Measurements from ENCODE around the gene RIPK4. TPM values are rescaled to one million over a fixed set of nuclear protein-coding genes. Genes with fewer than 3 reads are reported as not detected.

The RIPK4 gene
- total RNA-seq, 1 experiment from 2014 or later, result 16.0 TPM

DNA sequence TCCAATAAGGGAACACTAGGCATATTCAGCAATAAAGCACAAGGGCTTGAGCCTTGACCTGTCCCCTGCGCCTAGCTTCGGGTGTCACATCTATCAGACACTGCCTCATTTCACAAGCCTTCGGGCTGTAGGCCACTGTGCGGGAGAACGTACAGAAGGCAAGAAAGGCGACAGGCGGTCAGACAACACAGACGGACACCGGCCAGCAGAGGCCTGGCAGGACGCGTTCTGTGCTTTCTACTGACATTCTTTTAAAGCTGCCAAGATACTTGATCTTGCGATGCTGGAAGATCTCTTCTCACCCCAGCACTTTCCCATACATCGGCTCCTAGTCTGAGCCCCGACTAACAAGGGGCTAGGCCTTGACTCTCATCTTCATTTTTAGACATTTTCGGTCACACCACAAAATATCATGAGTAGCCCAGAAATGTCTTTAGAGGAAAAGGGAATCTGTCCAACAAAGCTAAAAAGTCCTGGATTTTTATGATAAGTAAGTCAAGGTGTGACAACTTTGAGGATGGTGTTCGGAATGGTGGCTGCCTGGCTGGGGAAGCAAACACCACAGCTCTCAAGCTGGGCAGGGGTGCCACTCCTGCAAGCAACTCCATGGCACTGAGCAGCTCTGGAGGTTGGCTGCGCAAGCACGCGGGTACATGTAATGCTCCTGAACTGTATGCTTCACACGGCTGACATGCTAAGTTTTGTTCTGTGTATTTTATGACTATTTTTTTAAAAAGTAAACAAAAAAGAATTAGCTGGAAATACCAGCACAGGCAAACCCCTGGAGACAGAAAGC is 18.7 kb downstream of the RIPK4 start:
- Histone ChIP-seq H3K27me3 (replicated peaks; ENCODE audit: insufficient read depth, low read depth, low read length, poor library complexity) (no peaks in the 10 kb centered on the region), H3K27ac (ENCODE audit: low read depth, low read length, poor library complexity, severe bottlenecking) (no peak overlapping the region), H3K9me3 (ENCODE audit: low read depth, low read length, poor library complexity, severe bottlenecking) (no peaks in the 10 kb centered on the region), H3K36me3 (ENCODE audit: insufficient read depth, low read length, poor library complexity, severe bottlenecking) (peaks cover 68% of the 10 kb centered on the region), H3K4me3 (ENCODE audit: low read depth, low read length, poor library complexity, severe bottlenecking) (no peak overlapping the region), H3K4me1 (ENCODE audit: insufficient read depth, low read length, poor library complexity, severe bottlenecking) (peaks cover 27% of the 10 kb centered on the region)
- CTCF ChIA-PET, result no interaction called here
- no peak for TF ChIP-seq EZH2 (IDR thresholded peaks at IDR 0.05; ENCODE audit: borderline replicate concordance, low read depth, low read length, poor library complexity, severe bottlenecking)
- TF ChIP-seq, protein P1, sequence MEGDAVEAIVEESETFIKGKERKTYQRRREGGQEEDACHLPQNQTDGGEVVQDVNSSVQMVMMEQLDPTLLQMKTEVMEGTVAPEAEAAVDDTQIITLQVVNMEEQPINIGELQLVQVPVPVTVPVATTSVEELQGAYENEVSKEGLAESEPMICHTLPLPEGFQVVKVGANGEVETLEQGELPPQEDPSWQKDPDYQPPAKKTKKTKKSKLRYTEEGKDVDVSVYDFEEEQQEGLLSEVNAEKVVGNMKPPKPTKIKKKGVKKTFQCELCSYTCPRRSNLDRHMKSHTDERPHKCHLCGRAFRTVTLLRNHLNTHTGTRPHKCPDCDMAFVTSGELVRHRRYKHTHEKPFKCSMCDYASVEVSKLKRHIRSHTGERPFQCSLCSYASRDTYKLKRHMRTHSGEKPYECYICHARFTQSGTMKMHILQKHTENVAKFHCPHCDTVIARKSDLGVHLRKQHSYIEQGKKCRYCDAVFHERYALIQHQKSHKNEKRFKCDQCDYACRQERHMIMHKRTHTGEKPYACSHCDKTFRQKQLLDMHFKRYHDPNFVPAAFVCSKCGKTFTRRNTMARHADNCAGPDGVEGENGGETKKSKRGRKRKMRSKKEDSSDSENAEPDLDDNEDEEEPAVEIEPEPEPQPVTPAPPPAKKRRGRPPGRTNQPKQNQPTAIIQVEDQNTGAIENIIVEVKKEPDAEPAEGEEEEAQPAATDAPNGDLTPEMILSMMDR (conservative IDR thresholded peaks at IDR 0.05; ENCODE audit: low read depth, low read length), result no peak
- BruUV-seq (replicated peaks), result no TSS peak
- POLR2A ChIA-PET (ENCODE audit: low non-redundant PET), result no interaction called here
- no peak for DNase-seq (ENCODE audit: low spot score)
- intact Hi-C loops (cut with micrococcal nuclease; ENCODE audit: unreplicated experiment), result no loop called here

DNA sequence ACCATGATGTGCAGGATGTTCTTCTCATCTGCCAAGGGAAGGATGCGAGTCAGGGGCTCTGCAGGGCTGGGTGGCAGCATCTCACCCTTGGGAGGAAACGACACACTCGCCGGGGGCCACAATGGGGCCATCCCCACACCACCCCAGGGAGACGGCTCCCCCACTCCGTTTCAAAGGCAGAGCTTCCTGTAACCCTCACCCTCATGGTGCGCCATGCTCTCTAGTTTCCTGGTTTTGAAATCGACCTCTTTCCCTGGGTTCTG is 20.2 kb downstream of the RIPK4 start:
- H3K27me3 ChIP-seq (replicated peaks; ENCODE audit: insufficient read depth, low read depth, low read length, poor library complexity), result no peaks in the 10 kb centered on the region
- TF ChIP-seq, protein P1 (conservative IDR thresholded peaks at IDR 0.05; ENCODE audit: low read depth, low read length), result no peak
- peaks cover 12% of the 10 kb centered on the region for H3K4me1 ChIP-seq (ENCODE audit: insufficient read depth, low read length, poor library complexity, severe bottlenecking)
- intact Hi-C loops (cut with micrococcal nuclease; ENCODE audit: unreplicated experiment), result no loop called here
- no peak overlapping the region for H3K4me3 ChIP-seq (ENCODE audit: low read depth, low read length, poor library complexity, severe bottlenecking)
- ChIA-PET CTCF (no interaction called here), POLR2A (ENCODE audit: low non-redundant PET) (no interaction called here)
- DNase-seq (ENCODE audit: low spot score), result no peak
- no peaks in the 10 kb centered on the region for H3K9me3 ChIP-seq (ENCODE audit: low read depth, low read length, poor library complexity, severe bottlenecking)
- peaks cover 83% of the 10 kb centered on the region for H3K36me3 ChIP-seq (ENCODE audit: insufficient read depth, low read length, poor library complexity, severe bottlenecking)
- BruUV-seq (replicated peaks), result no TSS peak
- no peak overlapping the region for H3K27ac ChIP-seq (ENCODE audit: low read depth, low read length, poor library complexity, severe bottlenecking)

DNA sequence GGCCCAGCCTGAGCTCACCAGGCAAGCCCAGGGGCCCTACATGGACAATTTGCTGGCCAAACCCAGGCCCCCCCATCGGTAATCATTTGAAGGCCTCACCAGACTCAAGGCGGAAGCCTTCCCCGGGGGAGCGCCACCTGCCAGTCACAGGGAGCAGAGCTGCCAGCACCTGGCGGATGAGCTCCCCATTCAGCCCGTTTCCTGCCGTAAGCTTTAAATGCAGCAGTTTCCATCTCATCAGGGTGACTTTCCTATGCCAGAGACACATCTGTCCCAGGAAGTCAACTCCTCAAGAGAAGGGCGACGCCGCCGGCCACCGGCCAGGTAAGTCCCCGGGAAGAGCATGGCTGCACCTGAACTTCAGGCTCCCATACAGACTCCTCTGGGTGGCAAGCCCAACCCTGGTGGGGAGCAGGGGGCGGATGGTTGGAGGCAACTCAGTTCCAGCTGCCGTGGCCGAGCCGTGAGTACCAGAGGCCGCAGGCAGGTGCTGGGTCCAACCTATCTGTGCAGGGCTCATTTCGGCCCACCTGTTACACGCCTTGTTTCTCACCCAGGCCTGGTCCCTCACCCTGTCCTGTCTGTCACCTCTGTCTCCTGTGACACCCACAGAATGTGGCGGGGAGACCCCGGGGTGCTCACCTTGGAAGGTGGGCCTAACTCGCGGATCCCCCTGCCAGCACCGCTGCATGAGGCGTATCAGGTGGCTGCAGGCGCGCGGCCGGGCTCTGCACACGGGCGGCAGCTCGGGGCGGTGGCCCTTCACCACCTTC is 20.7 kb downstream of the RIPK4 start:
- no peaks in the 10 kb centered on the region for H3K27me3 ChIP-seq (replicated peaks; ENCODE audit: insufficient read depth, low read depth, low read length, poor library complexity)
- BruUV-seq (replicated peaks), result no TSS peak
- DNase-seq (ENCODE audit: low spot score), result no peak
- H3K36me3 ChIP-seq (ENCODE audit: insufficient read depth, low read length, poor library complexity, severe bottlenecking), result peaks cover 88% of the 10 kb centered on the region
- intact Hi-C loops (cut with micrococcal nuclease; ENCODE audit: unreplicated experiment), result no loop called here
- H3K9me3 ChIP-seq (ENCODE audit: low read depth, low read length, poor library complexity, severe bottlenecking), result no peaks in the 10 kb centered on the region
- TF ChIP-seq EZH2 (IDR thresholded peaks at IDR 0.05; ENCODE audit: borderline replicate concordance, low read depth, low read length, poor library complexity, severe bottlenecking), result no peak
- TF ChIP-seq, protein P1 (conservative IDR thresholded peaks at IDR 0.05; ENCODE audit: low read depth, low read length), result no peak
- H3K27ac ChIP-seq (ENCODE audit: low read depth, low read length, poor library complexity, severe bottlenecking), result no peak overlapping the region
- no peak overlapping the region for H3K4me3 ChIP-seq (ENCODE audit: low read depth, low read length, poor library complexity, severe bottlenecking)
- POLR2A ChIA-PET (ENCODE audit: low non-redundant PET), result no interaction called here
- H3K4me1 ChIP-seq (ENCODE audit: insufficient read depth, low read length, poor library complexity, severe bottlenecking), result peaks cover 7% of the 10 kb centered on the region
- CTCF ChIA-PET, result interaction anchor here (1.0 kb wide), 1 partner anchor 463 kb away, joined by 3 read pairs; no protein-coding TSS in a partner anchor
